Measurements from ENCODE around the gene COL17A1. TPM values are rescaled to one million over a fixed set of nuclear protein-coding genes. Genes with fewer than 3 reads are reported as not detected.

COL17A1 gene
- total RNA-seq, 1 experiment from 2014 or later = 3.5 TPM

- POLR2A ChIA-PET = no interaction called here
- TF ChIP-seq JUND (IDR thresholded peaks at IDR 0.05) = no peak
- no peak for TF ChIP-seq EGR1 (IDR thresholded peaks at IDR 0.05; ENCODE audit: low read depth)
- TF ChIP-seq YY1 (IDR thresholded peaks at IDR 0.05; ENCODE audit: extremely low read depth, insufficient replicate concordance, low read depth, low read length) = no peak
- TF ChIP-seq RAD21 (IDR thresholded peaks at IDR 0.05; ENCODE audit: low read depth) = no peak
- no peak for TF ChIP-seq MAX (IDR thresholded peaks at IDR 0.05)
- TF ChIP-seq CBX3 (IDR thresholded peaks at IDR 0.05; ENCODE audit: low read depth) = no peak
- TF ChIP-seq ZBTB33 (IDR thresholded peaks at IDR 0.05; ENCODE audit: extremely low read depth, insufficient replicate concordance, low read length) = no peak
- TF ChIP-seq, protein P1, sequence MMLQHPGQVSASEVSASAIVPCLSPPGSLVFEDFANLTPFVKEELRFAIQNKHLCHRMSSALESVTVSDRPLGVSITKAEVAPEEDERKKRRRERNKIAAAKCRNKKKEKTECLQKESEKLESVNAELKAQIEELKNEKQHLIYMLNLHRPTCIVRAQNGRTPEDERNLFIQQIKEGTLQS (IDR thresholded peaks at IDR 0.05) = no peak
- no peak for TF ChIP-seq ZFX (IDR thresholded peaks at IDR 0.05)
- TF ChIP-seq, protein P2, sequence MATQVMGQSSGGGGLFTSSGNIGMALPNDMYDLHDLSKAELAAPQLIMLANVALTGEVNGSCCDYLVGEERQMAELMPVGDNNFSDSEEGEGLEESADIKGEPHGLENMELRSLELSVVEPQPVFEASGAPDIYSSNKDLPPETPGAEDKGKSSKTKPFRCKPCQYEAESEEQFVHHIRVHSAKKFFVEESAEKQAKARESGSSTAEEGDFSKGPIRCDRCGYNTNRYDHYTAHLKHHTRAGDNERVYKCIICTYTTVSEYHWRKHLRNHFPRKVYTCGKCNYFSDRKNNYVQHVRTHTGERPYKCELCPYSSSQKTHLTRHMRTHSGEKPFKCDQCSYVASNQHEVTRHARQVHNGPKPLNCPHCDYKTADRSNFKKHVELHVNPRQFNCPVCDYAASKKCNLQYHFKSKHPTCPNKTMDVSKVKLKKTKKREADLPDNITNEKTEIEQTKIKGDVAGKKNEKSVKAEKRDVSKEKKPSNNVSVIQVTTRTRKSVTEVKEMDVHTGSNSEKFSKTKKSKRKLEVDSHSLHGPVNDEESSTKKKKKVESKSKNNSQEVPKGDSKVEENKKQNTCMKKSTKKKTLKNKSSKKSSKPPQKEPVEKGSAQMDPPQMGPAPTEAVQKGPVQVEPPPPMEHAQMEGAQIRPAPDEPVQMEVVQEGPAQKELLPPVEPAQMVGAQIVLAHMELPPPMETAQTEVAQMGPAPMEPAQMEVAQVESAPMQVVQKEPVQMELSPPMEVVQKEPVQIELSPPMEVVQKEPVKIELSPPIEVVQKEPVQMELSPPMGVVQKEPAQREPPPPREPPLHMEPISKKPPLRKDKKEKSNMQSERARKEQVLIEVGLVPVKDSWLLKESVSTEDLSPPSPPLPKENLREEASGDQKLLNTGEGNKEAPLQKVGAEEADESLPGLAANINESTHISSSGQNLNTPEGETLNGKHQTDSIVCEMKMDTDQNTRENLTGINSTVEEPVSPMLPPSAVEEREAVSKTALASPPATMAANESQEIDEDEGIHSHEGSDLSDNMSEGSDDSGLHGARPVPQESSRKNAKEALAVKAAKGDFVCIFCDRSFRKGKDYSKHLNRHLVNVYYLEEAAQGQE (IDR thresholded peaks at IDR 0.05; ENCODE audit: low read depth) = no peak
- TF ChIP-seq TCF7L2 (IDR thresholded peaks at IDR 0.05; ENCODE audit: borderline replicate concordance, extremely low read depth, insufficient read depth, insufficient read length) = no peak
- TF ChIP-seq POLR2A (IDR thresholded peaks at IDR 0.05; ENCODE audit: borderline replicate concordance, extremely low read depth, insufficient read depth, insufficient read length) = no peak
- no peak for TF ChIP-seq EZH2phosphoT487 (IDR thresholded peaks at IDR 0.05; ENCODE audit: borderline replicate concordance)
- no peak for TF ChIP-seq EZH2 (IDR thresholded peaks at IDR 0.05)
- no peak for TF ChIP-seq ELF1 (IDR thresholded peaks at IDR 0.05; ENCODE audit: borderline replicate concordance, low read depth)
- TF ChIP-seq ZNF274 (IDR thresholded peaks at IDR 0.05; ENCODE audit: low read depth, low read length) = no peak
- TF ChIP-seq FOSL1 (IDR thresholded peaks at IDR 0.05; ENCODE audit: low read depth) = no peak
- TF ChIP-seq, protein P3, sequence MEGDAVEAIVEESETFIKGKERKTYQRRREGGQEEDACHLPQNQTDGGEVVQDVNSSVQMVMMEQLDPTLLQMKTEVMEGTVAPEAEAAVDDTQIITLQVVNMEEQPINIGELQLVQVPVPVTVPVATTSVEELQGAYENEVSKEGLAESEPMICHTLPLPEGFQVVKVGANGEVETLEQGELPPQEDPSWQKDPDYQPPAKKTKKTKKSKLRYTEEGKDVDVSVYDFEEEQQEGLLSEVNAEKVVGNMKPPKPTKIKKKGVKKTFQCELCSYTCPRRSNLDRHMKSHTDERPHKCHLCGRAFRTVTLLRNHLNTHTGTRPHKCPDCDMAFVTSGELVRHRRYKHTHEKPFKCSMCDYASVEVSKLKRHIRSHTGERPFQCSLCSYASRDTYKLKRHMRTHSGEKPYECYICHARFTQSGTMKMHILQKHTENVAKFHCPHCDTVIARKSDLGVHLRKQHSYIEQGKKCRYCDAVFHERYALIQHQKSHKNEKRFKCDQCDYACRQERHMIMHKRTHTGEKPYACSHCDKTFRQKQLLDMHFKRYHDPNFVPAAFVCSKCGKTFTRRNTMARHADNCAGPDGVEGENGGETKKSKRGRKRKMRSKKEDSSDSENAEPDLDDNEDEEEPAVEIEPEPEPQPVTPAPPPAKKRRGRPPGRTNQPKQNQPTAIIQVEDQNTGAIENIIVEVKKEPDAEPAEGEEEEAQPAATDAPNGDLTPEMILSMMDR (IDR thresholded peaks at IDR 0.05 in 2 of 3, conservative IDR thresholded peaks at IDR 0.05 in 1 of 3; ENCODE audit: borderline replicate concordance in 1 of 3, insufficient read depth in 1 of 3, low read depth in 2 of 3, low read length in 2 of 3) = no peak
- no peak for TF ChIP-seq SIN3A (IDR thresholded peaks at IDR 0.05; ENCODE audit: low read depth)
- Histone ChIP-seq H2AFZ (ENCODE audit: low read depth, low read length, poor library complexity, severe bottlenecking) (no peak overlapping the region), H4K20me1 (ENCODE audit: insufficient read depth) (no peaks in the 10 kb centered on the region), H3K27me3 (ENCODE audit: insufficient read depth, low read length) (no peaks in the 10 kb centered on the region), H3K4me2 (ENCODE audit: low read length) (no peak overlapping the region), H3K9me2 (ENCODE audit: insufficient read depth) (no peaks in the 10 kb centered on the region), H3K9ac (ENCODE audit: low read length) (no peak overlapping the region), H3K4me1 (ENCODE audit: control insufficient read depth in 1 of 2, insufficient read depth in 2 of 2, low read length in 2 of 2) (peaks cover 0 to 22% of the 10 kb centered on the region in 2 experiments; a peak in 2 of 4 replicates), H3K4me3 (replicated peaks in 1 of 2; ENCODE audit: low read depth in 1 of 2, low read length in 2 of 2) (no peak overlapping the region), H3K27ac (ENCODE audit: low read depth, low read length) (no peak overlapping the region), H3K36me3 (ENCODE audit: control insufficient read depth in 1 of 2, insufficient read depth in 2 of 2, low read length in 2 of 2) (peaks cover 0 to under 1% of the 10 kb centered on the region in 2 experiments; a peak in 1 of 4 replicates), H3K79me2 (ENCODE audit: insufficient read depth, low read length) (no peaks in the 10 kb centered on the region), H3K9me3 (ENCODE audit: control insufficient read depth in 1 of 2, insufficient read depth in 1 of 2, low read depth in 1 of 2, low read length in 2 of 2) (no peaks in the 10 kb centered on the region)
- CTCF ChIA-PET = no interaction called here
- no peak for ATAC-seq
- RAD21 ChIA-PET (ENCODE audit: low non-redundant PET in 1 of 2, low total read pairs in 2 of 2, uncharacterized antibody in 2 of 2, unreplicated experiment in 2 of 2) = no interaction called here
- BruUV-seq (replicated peaks) = no TSS peak
- no peak for DNase-seq (ENCODE audit: low read depth, low spot score)
- intact Hi-C loops (cut with micrococcal nuclease) = no loop called here
Observed at GRCh38 chr10:104101902-104102301, 16.2 kb upstream of the COL17A1 start.
